ENCODE data around the gene SHLD2. TPM values are rescaled to one million over a fixed set of nuclear protein-coding genes. Genes with fewer than 3 reads are reported as not detected.
A peak's percentile ranks its signal among the peaks of the same experiment; 100 is the strongest.

SHLD2 gene
- total and polyA plus RNA-seq, 10 of the 15 experiments (the other 5 are each of a cell fraction or from before 2014, with no cell fraction given), result 24.5 to 45.3 (median 30.1) TPM

- TF ChIP-seq EP300 (IDR thresholded peaks at IDR 0.05; ENCODE audit: borderline replicate concordance in 1 of 2, control insufficient read depth in 1 of 2, low read depth in 2 of 2, low read length in 2 of 2), result peak in 1 of 2 experiments; percentile 55; a peak in 2 of 4 replicates
- peak; percentile 62; the same call in 1 of the 2 replicates for TF ChIP-seq FOXM1 (IDR thresholded peaks at IDR 0.05; ENCODE audit: low read depth, low read length)
- TF ChIP-seq ATF7 (IDR thresholded peaks at IDR 0.05; ENCODE audit: low read depth), result peak; percentile 65
- TF ChIP-seq JUND (IDR thresholded peaks at IDR 0.05; ENCODE audit: low read depth, low read length), result peak; percentile 48; the same call in 1 of the 2 replicates
- peak; percentile 74; the same call in 1 of the 2 replicates for TF ChIP-seq NFIC (IDR thresholded peaks at IDR 0.05; ENCODE audit: low read depth, low read length)
- TF ChIP-seq JUNB (IDR thresholded peaks at IDR 0.05), result peak; percentile 79
Measured at GRCh38 chr10:87084291-87084782, 10.7 kb upstream of the SHLD2 start (continued).

DNA sequence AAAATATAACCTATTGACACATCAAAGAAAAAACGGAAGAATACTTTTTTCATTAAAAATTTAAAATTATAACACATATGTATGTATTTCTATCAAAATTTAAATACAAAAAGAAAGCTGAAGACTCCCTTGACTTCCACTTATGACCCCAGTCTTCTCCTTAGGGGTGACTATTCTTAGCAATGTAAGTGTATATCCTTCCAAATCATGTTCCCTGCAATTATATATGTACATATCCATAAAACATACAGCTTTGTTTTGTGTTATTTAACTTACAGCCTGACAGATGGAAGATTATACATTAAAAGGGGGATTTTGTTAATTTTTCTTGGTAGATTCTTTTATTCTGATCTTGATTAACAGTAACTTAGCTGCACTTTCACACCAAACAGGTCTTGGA lies 9.5 kb upstream of the SHLD2 start:
- DNase-seq (ENCODE audit: low read depth, low spot score) (no peak), FAIRE-seq (no peak), ATAC-seq (no peak)
- Histone ChIP-seq H3K4me3 (no peak overlapping the region), H3K4me1 (ENCODE audit: control insufficient read depth, insufficient read depth, low read length) (peaks cover 10% of the 10 kb centered on the region), H3K4me2 (ENCODE audit: control insufficient read depth, insufficient read depth) (no peak overlapping the region), H3K9me3 (replicated peaks; ENCODE audit: control insufficient read depth, insufficient read depth, low read length) (no peaks in the 10 kb centered on the region), H3K27ac (ENCODE audit: control insufficient read depth, insufficient read depth) (no peak overlapping the region), H3K27me3 (replicated peaks in 1 of 2; ENCODE audit: control insufficient read depth in 2 of 2, insufficient read depth in 2 of 2, low read length in 1 of 2) (no peaks in the 10 kb centered on the region), H2AFZ (ENCODE audit: control insufficient read depth, low read depth, low read length) (no peak overlapping the region), H4K20me1 (ENCODE audit: control insufficient read depth, insufficient read depth) (no peaks in the 10 kb centered on the region), H3K79me2 (ENCODE audit: control insufficient read depth, insufficient read depth, low read length) (peaks cover 60% of the 10 kb centered on the region), H3K36me3 (ENCODE audit: control insufficient read depth in 2 of 2, insufficient read depth in 2 of 2, low read length in 1 of 2) (no peaks in the 10 kb centered on the region; a peak in 2 of 4 replicates), H3K9ac (ENCODE audit: control insufficient read depth, insufficient read depth, low read length) (no peak overlapping the region)
- 100% methylated on average over 1 of the region's 1 CpG for WGBS (ENCODE audit: insufficient coverage, insufficient replicate concordance, low lambda C conversion rate, missing lambda C conversion rate)
- ChIA-PET SMC1A (ENCODE audit: uncharacterized antibody, unreplicated experiment) (interaction anchor here (1.3 to 3.9 kb wide), 3 partner anchors 7 to 11 kb away, joined by 3 to 35 read pairs (median 21); partner anchors contain the start of genes GLUD1 and SHLD2), RAD21 (ENCODE audit: unreplicated experiment) (interaction anchor here (0.5 to 3.5 kb wide), 4 partner anchors 7 to 119 kb away, joined by 3 to 18 read pairs (median 5); no protein-coding TSS in a partner anchor), POLR2A (interaction anchor here (0.7 kb wide), 1 partner anchor 23 kb away, joined by 5 read pairs; no protein-coding TSS in a partner anchor), CTCF (interaction anchor here (0.7 to 2.0 kb wide), 2 partner anchors 7 to 1369 kb away, joined by 3 to 9 read pairs; no protein-coding TSS in a partner anchor)
- intact Hi-C loops (cut with micrococcal nuclease; ENCODE audit: unreplicated experiment) (no loop called here), in situ Hi-C loops (cut with MboI) (no loop called here)
- TF ChIP-seq, protein P1, sequence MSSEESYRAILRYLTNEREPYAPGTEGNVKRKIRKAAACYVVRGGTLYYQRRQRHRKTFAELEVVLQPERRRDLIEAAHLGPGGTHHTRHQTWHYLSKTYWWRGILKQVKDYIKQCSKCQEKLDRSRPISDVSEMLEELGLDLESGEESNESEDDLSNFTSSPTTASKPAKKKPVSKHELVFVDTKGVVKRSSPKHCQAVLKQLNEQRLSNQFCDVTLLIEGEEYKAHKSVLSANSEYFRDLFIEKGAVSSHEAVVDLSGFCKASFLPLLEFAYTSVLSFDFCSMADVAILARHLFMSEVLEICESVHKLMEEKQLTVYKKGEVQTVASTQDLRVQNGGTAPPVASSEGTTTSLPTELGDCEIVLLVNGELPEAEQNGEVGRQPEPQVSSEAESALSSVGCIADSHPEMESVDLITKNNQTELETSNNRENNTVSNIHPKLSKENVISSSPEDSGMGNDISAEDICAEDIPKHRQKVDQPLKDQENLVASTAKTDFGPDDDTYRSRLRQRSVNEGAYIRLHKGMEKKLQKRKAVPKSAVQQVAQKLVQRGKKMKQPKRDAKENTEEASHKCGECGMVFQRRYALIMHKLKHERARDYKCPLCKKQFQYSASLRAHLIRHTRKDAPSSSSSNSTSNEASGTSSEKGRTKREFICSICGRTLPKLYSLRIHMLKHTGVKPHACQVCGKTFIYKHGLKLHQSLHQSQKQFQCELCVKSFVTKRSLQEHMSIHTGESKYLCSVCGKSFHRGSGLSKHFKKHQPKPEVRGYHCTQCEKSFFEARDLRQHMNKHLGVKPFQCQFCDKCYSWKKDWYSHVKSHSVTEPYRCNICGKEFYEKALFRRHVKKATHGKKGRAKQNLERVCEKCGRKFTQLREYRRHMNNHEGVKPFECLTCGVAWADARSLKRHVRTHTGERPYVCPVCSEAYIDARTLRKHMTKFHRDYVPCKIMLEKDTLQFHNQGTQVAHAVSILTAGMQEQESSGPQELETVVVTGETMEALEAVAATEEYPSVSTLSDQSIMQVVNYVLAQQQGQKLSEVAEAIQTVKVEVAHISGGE (CRISPR knock-in tag; IDR thresholded peaks at IDR 0.05), result no peak
- no peak for TF ChIP-seq SP1 (IDR thresholded peaks at IDR 0.05; ENCODE audit: low read depth, low read length)
- TF ChIP-seq YBX1 (IDR thresholded peaks at IDR 0.05), result no peak
- no peak for TF ChIP-seq NR2C2 (IDR thresholded peaks at IDR 0.05; ENCODE audit: borderline replicate concordance, control insufficient read depth, insufficient read length, low read depth)
- TF ChIP-seq EZH2 (IDR thresholded peaks at IDR 0.05; ENCODE audit: borderline replicate concordance, control insufficient read depth, low read depth, low read length), result no peak
- TF ChIP-seq GATAD2B (conservative IDR thresholded peaks at IDR 0.05; ENCODE audit: low read depth), result no peak
- TF ChIP-seq ELK1 (IDR thresholded peaks at IDR 0.05; ENCODE audit: low read depth, low read length), result no peak
- TF ChIP-seq NRF1 (conservative IDR thresholded peaks at IDR 0.05; ENCODE audit: low read depth, low read length), result no peak
- TF ChIP-seq YY1 (IDR thresholded peaks at IDR 0.05; ENCODE audit: low read depth, low read length), result no peak
- TF ChIP-seq EP300 (IDR thresholded peaks at IDR 0.05; ENCODE audit: borderline replicate concordance in 1 of 2, control insufficient read depth in 1 of 2, low read depth in 2 of 2, low read length in 2 of 2), result no peak
- no TSS peak for BruUV-seq (replicated peaks)

All from GM12878 (cell line).